ENCODE measurements around the gene RBMX2. TPM values are rescaled to one million over a fixed set of nuclear protein-coding genes. Genes with fewer than 3 reads are reported as not detected.
"Not testable (repeated sequence)": the region's sequence is repeated elsewhere in the genome, so short reads cannot be mapped to it uniquely, and the experiment has no call there.

Gene RBMX2
- total RNA-seq, 1 donor from 2014 or later: 17.9 TPM

GRCh38 chrX:130435937-130436336, 34.1 kb downstream of the RBMX2 start:
- H3K27me3 ChIP-seq (ENCODE audit: low read depth): no peaks in the 10 kb centered on the region
- ATAC-seq (no peak), DNase-seq (no peak)
- H3K9me3 ChIP-seq: no peaks in the 10 kb centered on the region
- no peak overlapping the region for H3K27ac ChIP-seq
- H3K4me1 ChIP-seq: no peaks in the 10 kb centered on the region
- intact Hi-C loops (cut with DNase I): no loop called here
- no peaks in the 10 kb centered on the region for H3K36me3 ChIP-seq
- no peak for TF ChIP-seq CTCF (IDR thresholded peaks at IDR 0.05)
- H3K4me3 ChIP-seq: no peak overlapping the region

GRCh38 chrX:130437996-130438395, 36.2 kb downstream of the RBMX2 start:
- DNase-seq; H3K9me3 ChIP-seq; H3K27me3 ChIP-seq (ENCODE audit: low read depth); H3K27ac ChIP-seq; ATAC-seq; H3K36me3 ChIP-seq; intact Hi-C loops (cut with DNase I); H3K4me3 ChIP-seq; H3K4me1 ChIP-seq: not testable (repeated sequence)

GRCh38 chrX:130443875-130444274, 42.1 kb downstream of the RBMX2 start:
- Histone ChIP-seq H3K27ac (no peak overlapping the region), H3K4me3 (no peak overlapping the region), H3K27me3 (ENCODE audit: low read depth) (no peaks in the 10 kb centered on the region), H3K9me3 (no peaks in the 10 kb centered on the region), H3K36me3 (no peaks in the 10 kb centered on the region), H3K4me1 (no peaks in the 10 kb centered on the region)
- intact Hi-C loops (cut with DNase I): no loop called here
- no peak for TF ChIP-seq CTCF (IDR thresholded peaks at IDR 0.05)
- DNase-seq (no peak), ATAC-seq (no peak)

- no peak for ATAC-seq
- no peak overlapping the region for H3K4me3 ChIP-seq
- DNase-seq: no peak
- H3K36me3 ChIP-seq: no peaks in the 10 kb centered on the region
- no peak overlapping the region for H3K27ac ChIP-seq
- no peak for TF ChIP-seq CTCF (IDR thresholded peaks at IDR 0.05)
- no peaks in the 10 kb centered on the region for H3K9me3 ChIP-seq
- no peaks in the 10 kb centered on the region for H3K4me1 ChIP-seq
- no peaks in the 10 kb centered on the region for H3K27me3 ChIP-seq (ENCODE audit: low read depth)
- intact Hi-C loops (cut with DNase I): no loop called here
Observed at GRCh38 chrX:130444641-130445336, 43.0 kb downstream of the RBMX2 start.

GRCh38 chrX:130446974-130447373, 45.2 kb downstream of the RBMX2 start:
- H3K27ac ChIP-seq: no peak overlapping the region
- no peaks in the 10 kb centered on the region for H3K36me3 ChIP-seq
- no peak for TF ChIP-seq CTCF (IDR thresholded peaks at IDR 0.05)
- no peaks in the 10 kb centered on the region for H3K27me3 ChIP-seq (ENCODE audit: low read depth)
- H3K4me3 ChIP-seq: no peak overlapping the region
- intact Hi-C loops (cut with DNase I): no loop called here
- no peak for DNase-seq
- ATAC-seq: no peak
- no peaks in the 10 kb centered on the region for H3K4me1 ChIP-seq
- no peaks in the 10 kb centered on the region for H3K9me3 ChIP-seq

Other genes starting within 250 kb of the RBMX2 start
- gene AIFM1, start 236.1 kb upstream of the RBMX2 start, total RNA-seq: 23.1 TPM
- 0.59 TPM for gene RAB33A, start 230.0 kb upstream of the RBMX2 start, total RNA-seq
- 5.6 TPM for gene ZNF280C, start 133.1 kb upstream of the RBMX2 start, total RNA-seq
- gene SLC25A14, start 62.1 kb upstream of the RBMX2 start, total RNA-seq: 14.7 TPM
- not detected for gene GPR119, start 16.3 kb upstream of the RBMX2 start, total RNA-seq